Measurements from ENCODE around the gene KPNA1. TPM values are rescaled to one million over a fixed set of nuclear protein-coding genes. Genes with fewer than 3 reads are reported as not detected.

The KPNA1 gene
- total RNA-seq, 2 donors from 2014 or later, result 47.4 to 60.4 TPM

Other genes with a start within 250 kb of the KPNA1 start
- gene CSTA, start 189.7 kb downstream of the KPNA1 start, total RNA-seq, result 1 to 10 TPM in 1 of 2 donors, not detected in 1; 1.2 TPM
- gene MIX23, start 131.7 kb downstream of the KPNA1 start, total RNA-seq, result 10 to 100 TPM; 44.5 to 66.6 TPM
- gene FAM162A, start 130.8 kb downstream of the KPNA1 start, total RNA-seq, result 100 to 1,000 TPM; 167 to 310 TPM
- 1 to 10 TPM; 1.9 to 3.6 TPM for gene WDR5B, start 98.9 kb downstream of the KPNA1 start, total RNA-seq
- 10 to 100 TPM; 20.2 to 28.0 TPM for gene PARP9, start 49.4 kb upstream of the KPNA1 start, total RNA-seq
- 10 to 100 TPM; 44.0 to 46.4 TPM for gene DTX3L, start 49.4 kb upstream of the KPNA1 start, total RNA-seq
- gene PARP15, start 62.7 kb upstream of the KPNA1 start, total RNA-seq, result 1 to 10 TPM in 1 of 2 donors, under 1 TPM in 1; 0.74 to 1.1 TPM
- 10 to 100 TPM; 22.8 to 35.9 TPM for gene PARP14, start 165.9 kb upstream of the KPNA1 start, total RNA-seq